Measurements from ENCODE around the gene KRT82.

DNA sequence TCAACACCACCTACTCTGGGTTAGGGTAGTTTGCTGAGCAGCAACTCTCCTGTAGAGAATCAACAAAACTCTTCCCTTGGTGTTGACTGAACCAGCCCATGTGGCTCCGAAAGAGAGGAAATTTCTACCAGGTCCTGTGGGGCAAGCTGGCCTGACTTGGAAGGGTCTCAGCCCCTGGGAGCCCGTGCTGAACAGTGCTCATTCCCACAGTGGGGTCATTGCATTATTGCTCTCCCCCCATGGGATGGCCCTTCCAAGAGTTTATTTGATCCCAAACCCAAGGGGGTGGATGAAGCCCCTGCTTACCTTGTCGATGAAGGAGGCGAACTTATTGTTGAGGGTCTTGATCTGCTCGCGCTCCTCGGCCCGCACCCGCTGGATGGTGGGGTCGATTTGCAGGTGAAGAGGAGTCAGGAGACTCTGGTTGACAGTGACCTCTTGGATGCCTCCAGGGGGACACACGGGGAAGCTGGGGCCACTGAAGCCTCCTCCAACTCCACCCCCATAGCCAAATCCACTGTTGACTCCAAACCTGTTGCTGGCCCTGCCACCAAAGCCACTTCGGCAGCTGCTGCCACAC lies 27.5 kb upstream of the KRT82 start:
- TF ChIP-seq CTCF (IDR thresholded peaks at IDR 0.05; ENCODE audit: low read depth, low read length): no peak
- no peak for TF ChIP-seq EZH2phosphoT487 (IDR thresholded peaks at IDR 0.05; ENCODE audit: low read depth)

Measured in OCI-LY3 (cell line).